Spleen (tissue), 11 donors: Measurements from ENCODE around the gene SERPINA6. TPM values are rescaled to one million over a fixed set of nuclear protein-coding genes. Genes with fewer than 3 reads are reported as not detected.

Experiments used
- DNase-seq: peaks from one replicate; pipeline ENCODE4 v3.0.0-alpha.2; 2020
- H3K27ac ChIP-seq, 8 donors: fragments of 200-600 bp; sonication (generic) in 7 of 8; 1 replicate in 4 of 8; 2 replicates in 4 of 8; pipeline versions ENCODE4 v1.5.0 to v1.8.0; 2016 to 2021; ENCODE audit warnings: inconsistent platforms in 4 of 8, mild to moderate bottlenecking in 4 of 8, moderate library complexity in 1 of 8
- H3K27me3 ChIP-seq, 7 donors: fragments of 200-600 bp; sonication (generic) in 6 of 7; replicated peaks in 1 of 7; 1 replicate in 4 of 7; 2 replicates in 3 of 7; pipeline versions ENCODE4 v1.5.0 to v1.8.0; 2016 to 2021; ENCODE audit warnings: inconsistent platforms in 3 of 7, mild to moderate bottlenecking in 1 of 7
- H3K36me3 ChIP-seq, 6 donors: fragments of 200-600 bp; sonication (generic) in 5 of 6; 1 replicate in 4 of 6; 2 replicates in 2 of 6; pipeline versions ENCODE4 v1.5.0 to v1.8.0; 2016 to 2021; ENCODE audit warnings: inconsistent platforms in 2 of 6
- H3K4me1 ChIP-seq, 6 donors: fragments of 200-600 bp; sonication (generic) in 5 of 6; 1 replicate in 3 of 6; 2 replicates in 3 of 6; pipeline versions ENCODE4 v1.5.0 to v1.8.0; 2016 to 2021; ENCODE audit warnings: inconsistent platforms in 3 of 6
- H3K4me3 ChIP-seq, 8 donors: fragments of 200-600 bp; sonication (generic) in 7 of 8; 1 replicate in 4 of 8; 2 replicates in 4 of 8; pipeline versions ENCODE4 v1.5.0 to v1.8.0; 2016 to 2021; ENCODE audit warnings: inconsistent platforms in 4 of 8, mild to moderate bottlenecking in 4 of 8, moderate library complexity in 2 of 8
- H3K9me3 ChIP-seq, 8 donors: fragments of 200-600 bp; sonication (generic) in 7 of 8; 1 replicate in 4 of 8; 2 replicates in 4 of 8; pipeline versions ENCODE4 v1.5.0 to v1.8.0; 2016 to 2021; ENCODE audit warnings: inconsistent platforms in 4 of 8
- CTCF ChIP-seq, 11 experiments: fragments of 200-600 bp in 7 of 11; fragments of 450-650 bp in 4 of 11; sonication (generic) in 4 of 11; IDR thresholded peaks in 8 of 11; conservative IDR thresholded peaks in 3 of 11; 1 replicate in 7 of 11; 2 replicates in 4 of 11; pipeline versions ENCODE4 v1.4.0 to v1.8.0; 2016 to 2021; ENCODE audit warnings: antibody characterized with exemption in 11 of 11, inconsistent platforms in 4 of 11, mild to moderate bottlenecking in 1 of 11
- POLR2A ChIP-seq, 3 donors: fragments of 450-650 bp; IDR thresholded peaks; one replicate each; pipeline ENCODE4 v1.5.1; 2017; ENCODE audit warnings: antibody characterized with exemption in 3 of 3, mild to moderate bottlenecking in 1 of 3
- POLR2AphosphoS5 ChIP-seq, 3 donors: sonication (generic); formaldehyde crosslinking; IDR thresholded peaks; one replicate each; pipeline ENCODE4 v1.5.1; 2017; ENCODE audit warnings: antibody characterized with exemption in 3 of 3
- WGBS, 5 donors: extraction: QIAGEN DNeasy Blood & Tissue Kit in 3 of 5; methylation state at CpG; one replicate each; pipeline versions ENCODE4 v1.1.5 to v1.1.7; 2013 to 2018; 5-methylcytosine and 5-hydroxymethylcytosine counted together
- intact Hi-C: fragments of 100-400 bp; cut with DNase I; formaldehyde crosslinking; loops from one replicate; pipeline ENCODE4 v1.15.0; 2023; ENCODE audit warnings: low total_unique reads
- polyA plus RNA-seq, 3 donors: library from polyadenylated mRNA; stranded (reverse); fragments of 200-250 nt; gene quantifications; one replicate each; pipeline ENCODE4 v1.2.1, GENCODE V29; 2013
- total RNA-seq, 7 donors: library from RNA; depleted of rRNA in 3 of 7; stranded (reverse); fragments of >200 nt in 3 of 7; fragmentation: NEBNext Ultra II Directional in 4 of 7; extraction: Animal tissue kit (Norgen Biotek cat#: 25700) in 4 of 7; gene quantifications; one replicate each; pipeline versions ENCODE4 v1.1.0 to v1.2.1, GENCODE V29; 2016 to 2021
- donor health status: healthy with polysubstance abuse.
- donor health status: DM: no; HTN: no; CAD: no; lungs with moderate emphysema.
- donor health status: DM: no; HTN: no; CAD: no.
- donor health status: Bipolar disorder and iron deficiency.
- donor health status: healthy.
- donor health status: DM: no; HTN: no; CAD: no.
- donor health status: DM: yes; HTN: yes; CAD: no.

The SERPINA6 gene
- total and polyA plus RNA-seq, 10 donors: not detected

GRCh38 chr14:94309721-94310120 lies 13.4 kb downstream of the SERPINA6 start:
- intact Hi-C loops: no loop called here
- 77 to 97% (median 84%) methylated on average over 10 of the region's 10 CpGs for WGBS, 5 donors

GRCh38 chr14:94307410-94307992 lies 15.6 kb downstream of the SERPINA6 start:
- Histone ChIP-seq H3K4me3 (no peak overlapping the region), H3K27ac (no peak overlapping the region), H3K36me3 (no peaks in the 10 kb centered on the region), H3K9me3 (peaks cover 0 to 29% (median 13%) of the 10 kb centered on the region in 8 donors), H3K4me1 (no peaks in the 10 kb centered on the region), H3K27me3 (peaks cover 0 to 4% (median 0%) of the 10 kb centered on the region in 7 donors)
- no peak for TF ChIP-seq POLR2AphosphoS5 (IDR thresholded peaks at IDR 0.05)
- TF ChIP-seq POLR2A (IDR thresholded peaks at IDR 0.05): no peak
- no peak for TF ChIP-seq CTCF (IDR thresholded peaks at IDR 0.05 in 8 of 11, conservative IDR thresholded peaks at IDR 0.05 in 3 of 11)
- 32 to 53% (median 45%) methylated on average over 5 of the region's 5 CpGs for WGBS, 5 donors
- intact Hi-C loops: no loop called here
- no peak for DNase-seq

More at GRCh38 chr14:94309721-94310120, 13.4 kb downstream of the SERPINA6 start:
- Histone ChIP-seq H3K27me3 (peaks cover 0 to 4% (median 0%) of the 10 kb centered on the region in 7 donors), H3K27ac (no peak overlapping the region), H3K36me3 (no peaks in the 10 kb centered on the region), H3K4me3 (no peak overlapping the region), H3K9me3 (peaks cover 0 to 27% (median 13%) of the 10 kb centered on the region in 8 donors), H3K4me1 (no peaks in the 10 kb centered on the region)
- DNase-seq: no peak
- TF ChIP-seq POLR2A (IDR thresholded peaks at IDR 0.05): no peak
- TF ChIP-seq POLR2AphosphoS5 (IDR thresholded peaks at IDR 0.05): no peak
- no peak for TF ChIP-seq CTCF (IDR thresholded peaks at IDR 0.05 in 8 of 11, conservative IDR thresholded peaks at IDR 0.05 in 3 of 11)

- 75 to 80% (median 77%) methylated on average over 11 to 12 of the region's 12 CpGs for WGBS, 5 donors
- peaks cover 0 to 32% (median 13%) of the 10 kb centered on the region in 8 donors for H3K9me3 ChIP-seq
- no peak overlapping the region for H3K4me3 ChIP-seq
- DNase-seq: no peak
- intact Hi-C loops: no loop called here
- no peak overlapping the region for H3K27ac ChIP-seq
- peaks cover 0 to 4% (median 0%) of the 10 kb centered on the region in 7 donors for H3K27me3 ChIP-seq
- no peaks in the 10 kb centered on the region for H3K4me1 ChIP-seq
- H3K36me3 ChIP-seq: no peaks in the 10 kb centered on the region
- TF ChIP-seq CTCF (IDR thresholded peaks at IDR 0.05 in 8 of 11, conservative IDR thresholded peaks at IDR 0.05 in 3 of 11): no peak
- TF ChIP-seq POLR2AphosphoS5 (IDR thresholded peaks at IDR 0.05): no peak
- TF ChIP-seq POLR2A (IDR thresholded peaks at IDR 0.05): no peak
Measured at GRCh38 chr14:94306047-94306978, 16.8 kb downstream of the SERPINA6 start.

GRCh38 chr14:94305620-94306019 lies 17.5 kb downstream of the SERPINA6 start:
- Histone ChIP-seq H3K36me3 (no peaks in the 10 kb centered on the region), H3K9me3 (peaks cover 0 to 32% (median 13%) of the 10 kb centered on the region in 8 donors), H3K27me3 (peaks cover 0 to 4% (median 0%) of the 10 kb centered on the region in 7 donors), H3K4me1 (no peaks in the 10 kb centered on the region), H3K4me3 (no peak overlapping the region), H3K27ac (no peak overlapping the region)
- DNase-seq: no peak
- intact Hi-C loops: no loop called here
- TF ChIP-seq POLR2A (IDR thresholded peaks at IDR 0.05) (no peak), POLR2AphosphoS5 (IDR thresholded peaks at IDR 0.05) (no peak), CTCF (IDR thresholded peaks at IDR 0.05 in 8 of 11, conservative IDR thresholded peaks at IDR 0.05 in 3 of 11) (no peak)
- 56 to 73% (median 63%) methylated on average over 2 of the region's 2 CpGs for WGBS, 5 donors
